Astrocyte (in vitro differentiated cells and primary cell): Measurements from ENCODE around the gene MID2.

ENCODE experiments used
- CTCF ChIP-seq: IDR thresholded peaks from 2 replicates; pipeline ENCODE4 v1.5.1; 2011; ENCODE audit warnings: low read depth, mild to moderate bottlenecking, inconsistent platforms, low read length, moderate library complexity; ENCODE audit not compliant: insufficient read depth
- EZH2 ChIP-seq: IDR thresholded peaks from 2 replicates; pipeline ENCODE4 v1.6.1; 2012; ENCODE audit warnings: mild to moderate bottlenecking, low read length, inconsistent platforms; ENCODE audit not compliant: insufficient read depth

GRCh38 chrX:107805179-107805578, 20.5 kb upstream of the MID2 start:
- TF ChIP-seq CTCF (no peak), EZH2 (no peak)
